Measurements from ENCODE around the gene SLC6A9. TPM values are rescaled to one million over a fixed set of nuclear protein-coding genes. Genes with fewer than 3 reads are reported as not detected.

Gene SLC6A9
- total RNA-seq, 4 donors from 2014 or later, result 0.16 to 0.63 (median 0.29) TPM; not detected in 1

DNA sequence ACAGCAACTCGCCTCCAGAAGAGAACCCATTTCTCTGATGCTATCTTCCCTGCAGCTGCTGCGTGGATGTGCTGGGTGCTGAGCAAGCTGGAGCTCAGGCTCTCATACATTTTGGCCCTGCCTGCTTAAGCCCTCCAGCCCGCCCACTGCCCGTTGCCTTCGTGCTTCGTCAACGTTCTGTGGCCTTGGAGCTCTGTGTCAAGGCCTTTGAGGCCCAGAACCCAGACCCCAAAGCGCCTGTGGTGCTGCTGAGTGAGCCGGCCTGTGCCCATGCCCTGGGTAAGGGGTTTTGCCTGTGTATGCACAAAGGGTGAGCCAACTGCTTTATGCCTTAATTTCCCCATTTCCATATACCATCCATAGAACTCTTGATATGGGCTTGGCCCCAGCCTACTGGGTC lies 60.4 kb downstream of the SLC6A9 start:
- intact Hi-C loops (cut with DNase I; ENCODE audit: low total_unique reads) (loop anchor here (10.0 kb wide), 1 partner anchor 384 kb away; the partner anchor contains the start of gene ERI3), in situ Hi-C loops (cut with MboI; ENCODE audit: low sequenced_read_pairs in 4 of 4) (no loop called here)
- ATAC-seq (no peak), DNase-seq (no peak)
- Histone ChIP-seq H3K36me3 (peaks cover 0 to 30% of the 10 kb centered on the region in 2 donors), H3K4me3 (peak overlapping the region in 3 of 4 donors; percentile 77 to 91 (median 86)), H3K27ac (peak overlapping the region; percentile 91 to 98 (median 96)), H3K27me3 (no peaks in the 10 kb centered on the region), H3K4me1 (peaks cover 27 to 47% of the 10 kb centered on the region in 2 donors), H3K9me3 (no peaks in the 10 kb centered on the region)
- no peak for TF ChIP-seq POLR2A (IDR thresholded peaks at IDR 0.05)
- TF ChIP-seq, protein P1, sequence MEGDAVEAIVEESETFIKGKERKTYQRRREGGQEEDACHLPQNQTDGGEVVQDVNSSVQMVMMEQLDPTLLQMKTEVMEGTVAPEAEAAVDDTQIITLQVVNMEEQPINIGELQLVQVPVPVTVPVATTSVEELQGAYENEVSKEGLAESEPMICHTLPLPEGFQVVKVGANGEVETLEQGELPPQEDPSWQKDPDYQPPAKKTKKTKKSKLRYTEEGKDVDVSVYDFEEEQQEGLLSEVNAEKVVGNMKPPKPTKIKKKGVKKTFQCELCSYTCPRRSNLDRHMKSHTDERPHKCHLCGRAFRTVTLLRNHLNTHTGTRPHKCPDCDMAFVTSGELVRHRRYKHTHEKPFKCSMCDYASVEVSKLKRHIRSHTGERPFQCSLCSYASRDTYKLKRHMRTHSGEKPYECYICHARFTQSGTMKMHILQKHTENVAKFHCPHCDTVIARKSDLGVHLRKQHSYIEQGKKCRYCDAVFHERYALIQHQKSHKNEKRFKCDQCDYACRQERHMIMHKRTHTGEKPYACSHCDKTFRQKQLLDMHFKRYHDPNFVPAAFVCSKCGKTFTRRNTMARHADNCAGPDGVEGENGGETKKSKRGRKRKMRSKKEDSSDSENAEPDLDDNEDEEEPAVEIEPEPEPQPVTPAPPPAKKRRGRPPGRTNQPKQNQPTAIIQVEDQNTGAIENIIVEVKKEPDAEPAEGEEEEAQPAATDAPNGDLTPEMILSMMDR (IDR thresholded peaks at IDR 0.05 in 4 of 5, conservative IDR thresholded peaks at IDR 0.05 in 1 of 5), result no peak

DNA sequence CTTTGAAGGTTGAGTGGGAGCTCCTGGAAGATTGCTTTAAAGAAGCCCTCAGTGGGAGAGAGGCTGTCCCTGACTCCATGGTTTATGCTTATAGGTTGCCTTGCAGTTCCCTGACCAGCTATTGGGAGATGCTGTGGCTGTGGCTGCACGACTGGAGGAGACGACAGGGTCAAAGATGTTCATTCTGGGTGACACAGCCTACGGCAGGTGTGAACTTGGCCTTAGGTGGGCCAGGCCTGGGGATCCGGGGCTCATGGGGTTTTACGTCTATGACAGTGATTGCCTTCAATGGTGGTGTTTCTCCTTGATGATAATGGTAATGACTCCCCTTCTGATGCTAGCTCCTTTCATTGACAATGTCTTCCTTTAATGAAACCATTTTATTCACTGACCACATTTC lies 60.8 kb downstream of the SLC6A9 start:
- Histone ChIP-seq H3K27me3 (no peaks in the 10 kb centered on the region), H3K4me3 (peak overlapping the region; percentile 77 to 95 (median 88)), H3K36me3 (peaks cover 0 to 34% of the 10 kb centered on the region in 2 donors), H3K4me1 (peaks cover 23 to 43% of the 10 kb centered on the region in 2 donors), H3K9me3 (no peaks in the 10 kb centered on the region), H3K27ac (peak overlapping the region; percentile 91 to 98 (median 96))
- TF ChIP-seq POLR2A (IDR thresholded peaks at IDR 0.05), result no peak
- TF ChIP-seq, protein P1 (IDR thresholded peaks at IDR 0.05 in 4 of 5, conservative IDR thresholded peaks at IDR 0.05 in 1 of 5), result no peak
- in situ Hi-C loops (cut with MboI; ENCODE audit: low sequenced_read_pairs in 4 of 4) (no loop called here), intact Hi-C loops (cut with DNase I; ENCODE audit: low total_unique reads) (loop anchor here (10.0 kb wide), 1 partner anchor 384 kb away; the partner anchor contains the start of gene ERI3)
- no peak for DNase-seq
- no peak for ATAC-seq

- intact Hi-C loops (cut with DNase I; ENCODE audit: low total_unique reads), result loop anchor here (1.0 to 10.0 kb wide), 2 partner anchors 24 to 385 kb away; partner anchors contain the start of genes ERI3 and IPO13
- peak; percentile 82 to 89 for ATAC-seq
These were observed 61.4 kb downstream of the SLC6A9 start, which contains the start of gene DPH2 for GRCh38 chr1:43969746-43970466. TSS of gene DPH2 (plus strand) at chr1:43970010. CDS start at chr1:43970176, 166 bp downstream.

GRCh38 chr1:43969416-43969745 lies 61.9 kb downstream of the SLC6A9 start:
- TF ChIP-seq POLR2A (IDR thresholded peaks at IDR 0.05), result no peak
- TF ChIP-seq, protein P1 (IDR thresholded peaks at IDR 0.05 in 4 of 5, conservative IDR thresholded peaks at IDR 0.05 in 1 of 5), result no peak
- Histone ChIP-seq H3K27me3 (no peaks in the 10 kb centered on the region), H3K36me3 (peaks cover 0 to 45% of the 10 kb centered on the region in 2 donors), H3K4me1 (peaks cover 21 to 39% of the 10 kb centered on the region in 2 donors), H3K27ac (peak overlapping the region in 3 of 4 donors; percentile 5 to 91 (median 44)), H3K4me3 (peak overlapping the region; percentile 34 to 95 (median 82)), H3K9me3 (no peaks in the 10 kb centered on the region)
- in situ Hi-C loops (cut with MboI; ENCODE audit: low sequenced_read_pairs in 4 of 4) (no loop called here), intact Hi-C loops (cut with DNase I; ENCODE audit: low total_unique reads) (loop anchor here (1.0 kb wide), 1 partner anchor 23 kb away; the partner anchor contains the start of gene IPO13)
- no peak for ATAC-seq
- DNase-seq, result no peak

More at GRCh38 chr1:43969746-43970466, 61.4 kb downstream of the SLC6A9 start, which contains the start of gene DPH2:
- Histone ChIP-seq H3K4me1 (peaks cover 21 to 39% of the 10 kb centered on the region in 2 donors), H3K27me3 (no peaks in the 10 kb centered on the region), H3K27ac (peak within 1 kb of the TSS; percentile 91 to 98 (median 96)), H3K9me3 (no peaks in the 10 kb centered on the region), H3K4me3 (peak within 1 kb of the TSS; percentile 77 to 95 (median 88)), H3K36me3 (peaks cover 0 to 40% of the 10 kb centered on the region in 2 donors)
- peak; percentile 97 to 98 for DNase-seq
- TF ChIP-seq, protein P1 (IDR thresholded peaks at IDR 0.05 in 4 of 5, conservative IDR thresholded peaks at IDR 0.05 in 1 of 5), result peak in 3 of 5 experiments; percentile 8 to 45 (median 18)
- TF ChIP-seq POLR2A (IDR thresholded peaks at IDR 0.05), result peak; percentile 56 to 69
- in situ Hi-C loops (cut with MboI; ENCODE audit: low sequenced_read_pairs in 4 of 4), result no loop called here

All from gastrocnemius medialis (tissue), 4 donors.